H9 (cell line): ENCODE data around the gene GMNC. TPM values are rescaled to one million over a fixed set of nuclear protein-coding genes. Genes with fewer than 3 reads are reported as not detected.

Experiments used
- DNase-seq: peaks from one replicate; pipeline ENCODE4 v3.0.0-alpha.2; 2017
- H2AFZ ChIP-seq: one replicate; pipeline ENCODE4 v1.6.1; 2013; ENCODE audit warnings: mild to moderate bottlenecking, low read length, control low read depth, moderate library complexity
- H2AK5ac ChIP-seq: 2 replicates; pipeline ENCODE4 v1.6.1; 2013; ENCODE audit warnings: low read length, control low read depth, mixed read lengths; ENCODE audit not compliant: insufficient read length
- H2BK120ac ChIP-seq: one replicate; pipeline ENCODE4 v1.6.1; 2013; ENCODE audit warnings: low read depth, mild to moderate bottlenecking, low read length, control low read depth, inconsistent platforms; ENCODE audit not compliant: poor library complexity, severe bottlenecking
- H2BK12ac ChIP-seq: 2 replicates; pipeline ENCODE4 v1.6.1; 2013; ENCODE audit warnings: low read length, control low read depth, mixed read lengths, low read depth; ENCODE audit not compliant: insufficient read length
- H2BK15ac ChIP-seq: 2 replicates; pipeline ENCODE4 v1.6.1; 2013; ENCODE audit warnings: low read depth, low read length, control low read depth
- H2BK20ac ChIP-seq: one replicate; pipeline ENCODE4 v1.6.1; 2013; ENCODE audit warnings: low read depth, mild to moderate bottlenecking, low read length, control low read depth, inconsistent platforms; ENCODE audit not compliant: poor library complexity, severe bottlenecking
- H2BK5ac ChIP-seq: 2 replicates; pipeline ENCODE4 v1.6.1; 2013; ENCODE audit warnings: low read length, control low read depth, mixed read lengths; ENCODE audit not compliant: insufficient read length
- H3K14ac ChIP-seq: 2 replicates; pipeline ENCODE4 v1.6.1; 2013; ENCODE audit warnings: low read length, control low read depth; ENCODE audit not compliant: insufficient read depth
- H3K18ac ChIP-seq: 2 replicates; pipeline ENCODE4 v1.6.1; 2013; ENCODE audit warnings: low read depth, mild to moderate bottlenecking, mixed read lengths, low read length, control low read depth; ENCODE audit not compliant: insufficient read length
- H3K23ac ChIP-seq: 2 replicates; pipeline ENCODE4 v1.6.1; 2013; ENCODE audit warnings: low read length, control low read depth, mixed read lengths, low read depth; ENCODE audit not compliant: insufficient read length
- H3K23me2 ChIP-seq: 2 replicates; pipeline ENCODE4 v1.6.1; 2013; ENCODE audit warnings: low read depth, mild to moderate bottlenecking, mixed read lengths, low read length, control low read depth; ENCODE audit not compliant: insufficient read length, poor library complexity, severe bottlenecking
- H3K27ac ChIP-seq: 2 replicates; pipeline ENCODE4 v1.5.1; 2013; ENCODE audit warnings: low read length, control low read depth, mixed read lengths, low read depth; ENCODE audit not compliant: insufficient read length
- H3K27me3 ChIP-seq: 2 replicates; pipeline ENCODE4 v1.6.1; 2013; ENCODE audit warnings: low read length, control low read depth, inconsistent platforms; ENCODE audit not compliant: insufficient read depth
- H3K4ac ChIP-seq: 2 replicates; pipeline ENCODE4 v1.6.1; 2013; ENCODE audit warnings: low read depth, mild to moderate bottlenecking, control low read depth, inconsistent platforms, low read length, moderate library complexity
- H3K4me1 ChIP-seq: 2 replicates; pipeline ENCODE4 v1.6.1; 2013; ENCODE audit warnings: low read length, control low read depth, inconsistent platforms; ENCODE audit not compliant: insufficient read depth
- H3K4me2 ChIP-seq: 2 replicates; pipeline ENCODE4 v1.6.1; 2013; ENCODE audit warnings: low read length, control low read depth, mixed read lengths; ENCODE audit not compliant: insufficient read length, insufficient read depth
- H3K56ac ChIP-seq: 2 replicates; pipeline ENCODE4 v1.6.1; 2013; ENCODE audit warnings: low read depth, mild to moderate bottlenecking, mixed read lengths, low read length, control low read depth; ENCODE audit not compliant: insufficient read length
- H3K79me1 ChIP-seq: 2 replicates; pipeline ENCODE4 v1.6.1; 2013; ENCODE audit warnings: low read depth, mild to moderate bottlenecking, moderate library complexity, low read length, control low read depth, inconsistent platforms; ENCODE audit not compliant: insufficient read depth, poor library complexity, severe bottlenecking
- H3K79me2 ChIP-seq: 2 replicates; pipeline ENCODE4 v1.6.1; 2013; ENCODE audit warnings: low read length, control low read depth, inconsistent platforms; ENCODE audit not compliant: insufficient read depth
- H3K9ac ChIP-seq: 2 replicates; pipeline ENCODE4 v1.6.1; 2013; ENCODE audit warnings: low read length, control low read depth, mixed read lengths; ENCODE audit not compliant: insufficient read length; ENCODE audit errors: extremely low read depth
- H3K9me3 ChIP-seq: one replicate; pipeline ENCODE4 v1.6.1; 2013; ENCODE audit warnings: low read depth, low read length, inconsistent platforms; ENCODE audit not compliant: control insufficient read depth
- H3T11ph ChIP-seq: one replicate; pipeline ENCODE4 v1.6.1; 2013; ENCODE audit warnings: mild to moderate bottlenecking, low read length, control low read depth, inconsistent platforms
- H4K20me1 ChIP-seq: one replicate; pipeline ENCODE4 v1.6.1; 2013; ENCODE audit not compliant: control insufficient read depth, insufficient read length, insufficient read depth
- H4K5ac ChIP-seq: 2 replicates; pipeline ENCODE4 v1.6.1; 2013; ENCODE audit warnings: low read depth, mild to moderate bottlenecking, mixed read lengths, low read length, control low read depth; ENCODE audit not compliant: insufficient read length
- H4K8ac ChIP-seq: replicated peaks from 2 replicates; pipeline ENCODE4 v1.6.1; 2013; ENCODE audit warnings: low read length, control low read depth, mixed read lengths, low read depth; ENCODE audit not compliant: insufficient read length
- H4K91ac ChIP-seq: 2 replicates; pipeline ENCODE4 v1.6.1; 2013; ENCODE audit warnings: low read depth, mild to moderate bottlenecking, moderate library complexity, mixed read lengths, low read length, control low read depth; ENCODE audit not compliant: insufficient read length
- H3K27ac Mint-ChIP-seq, 3 experiments: 2 replicates in 2 of 3; 3 replicates in 1 of 3; pipeline ENCODE4 v1.8.0; 2020 to 2021; ENCODE audit warnings: mixed read lengths in 3 of 3, mild to moderate bottlenecking in 1 of 3, moderate library complexity in 1 of 3
- H3K27me3 Mint-ChIP-seq: 2 replicates; pipeline ENCODE4 v1.8.0; 2021; ENCODE audit warnings: low read depth, mild to moderate bottlenecking, moderate library complexity, mixed read lengths
- H3K36me3 Mint-ChIP-seq, 3 experiments: 2 replicates in 2 of 3; 3 replicates in 1 of 3; pipeline ENCODE4 v1.8.0; 2020 to 2021; ENCODE audit warnings: low read depth in 3 of 3, mixed read lengths in 3 of 3; ENCODE audit not compliant: insufficient read depth in 1 of 3
- H3K4me1 Mint-ChIP-seq, 2 experiments: 2 replicates each; pipeline ENCODE4 v1.8.0; 2020; ENCODE audit warnings: mixed read lengths in 2 of 2
- H3K4me3 Mint-ChIP-seq, 2 experiments: 2 replicates in 1 of 2; 3 replicates in 1 of 2; pipeline ENCODE4 v1.8.0; 2020 to 2021; ENCODE audit warnings: mild to moderate bottlenecking in 2 of 2, mixed read lengths in 2 of 2, moderate library complexity in 1 of 2
- H3K9me3 Mint-ChIP-seq, 2 experiments: 2 replicates in 1 of 2; 3 replicates in 1 of 2; pipeline ENCODE4 v1.8.0; 2020; ENCODE audit warnings: mild to moderate bottlenecking in 2 of 2, mixed read lengths in 2 of 2, moderate library complexity in 1 of 2
- CTCF ChIP-seq: fragments of 200-600 bp; sonication (generic); conservative IDR thresholded peaks from 3 replicates; pipeline ENCODE4 v1.8.0; 2021; ENCODE audit warnings: antibody characterized with exemption, mild to moderate bottlenecking
- WGBS: extraction: QIAGEN DNeasy Blood & Tissue Kit; methylation state at CpG from one replicate; pipeline ENCODE4 v1.1.7; 2013; ENCODE audit warnings: missing lambda C conversion rate, low lambda C conversion rate, mixed read lengths; ENCODE audit not compliant: insufficient read length; ENCODE audit errors: extremely low coverage; 5-methylcytosine and 5-hydroxymethylcytosine counted together
- total RNA-seq: library from RNA; stranded (reverse); gene quantifications from 2 replicates; pipeline ENCODE4 v1.2.1, GENCODE V29; 2021

The GMNC gene
- total RNA-seq, 1 experiment from 2014 or later: not detected

GRCh38 chr3:190854062-190854461 is 8.4 kb downstream of the GMNC start:
- H2AFZ ChIP-seq: no peak overlapping the region
- no peaks in the 10 kb centered on the region for H3K79me2 ChIP-seq
- H2BK20ac ChIP-seq: no peak overlapping the region
- DNase-seq: no peak
- Mint-ChIP-seq H3K9me3 (no peaks in the 10 kb centered on the region; a peak in 2 of 5 replicates), H3K27ac (no peak overlapping the region), H3K4me1 (peaks cover 17 to 20% of the 10 kb centered on the region in 2 experiments), H3K36me3 (no peaks in the 10 kb centered on the region; a peak in 1 of 7 replicates), H3K27me3 (peaks cover 29% of the 10 kb centered on the region), H3K4me3 (no peak overlapping the region)
- H3K14ac ChIP-seq: no peak overlapping the region
- no peak overlapping the region for H4K5ac ChIP-seq
- no peak overlapping the region for H4K8ac ChIP-seq
- H3K27ac ChIP-seq: no peak overlapping the region
- no peak overlapping the region for H2BK15ac ChIP-seq
- no CpG with 5 or more reads among the region's 4 CpGs for WGBS
- no peak overlapping the region for H3K4ac ChIP-seq
- no peaks in the 10 kb centered on the region for H3K9me3 ChIP-seq
- no peak overlapping the region for H2AK5ac ChIP-seq
- H3K18ac ChIP-seq: no peak overlapping the region
- H2BK120ac ChIP-seq: no peak overlapping the region
- no peak for TF ChIP-seq CTCF
- no peak overlapping the region for H2BK12ac ChIP-seq
- no peaks in the 10 kb centered on the region for H4K20me1 ChIP-seq
- no peak overlapping the region for H3K23ac ChIP-seq
- no peaks in the 10 kb centered on the region for H3K23me2 ChIP-seq
- H3K56ac ChIP-seq: no peak overlapping the region
- H3K4me1 ChIP-seq: no peaks in the 10 kb centered on the region; the same call in 1 of the 2 replicates
- H3K4me2 ChIP-seq: no peak overlapping the region
- no peak overlapping the region for H2BK5ac ChIP-seq
- no peaks in the 10 kb centered on the region; the same call in 1 of the 2 replicates for H3K27me3 ChIP-seq
- H3K9ac ChIP-seq: no peak overlapping the region
- H4K91ac ChIP-seq: no peak overlapping the region
- no peaks in the 10 kb centered on the region for H3K79me1 ChIP-seq
- H3T11ph ChIP-seq: no peak overlapping the region
